ENCODE results near the gene GPR176.

GPR176 gene

DNA sequence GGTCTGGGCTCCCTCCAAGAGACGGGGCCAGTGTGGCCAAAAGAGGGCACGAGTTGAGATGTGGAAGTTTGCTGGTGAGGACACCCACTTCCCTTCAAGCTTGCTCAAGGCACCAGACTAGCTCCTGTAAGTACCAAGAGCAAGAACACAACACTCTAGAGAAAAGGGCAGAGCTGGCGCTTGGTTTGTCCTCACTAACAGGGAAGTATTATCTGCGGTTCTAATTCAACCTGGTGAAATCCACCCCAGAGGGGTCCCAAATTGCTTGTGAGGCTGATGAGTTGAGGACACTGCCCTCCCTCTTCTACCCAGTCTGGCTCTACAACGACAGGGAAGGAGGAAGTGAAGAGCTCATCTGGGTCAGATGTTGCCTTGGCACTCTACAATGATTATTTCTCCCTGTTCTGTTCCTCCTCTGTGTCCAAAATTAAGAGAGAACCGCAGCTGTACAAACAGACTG is 120.5 kb downstream of the GPR176 start:
- DNase-seq = no peak

DNA sequence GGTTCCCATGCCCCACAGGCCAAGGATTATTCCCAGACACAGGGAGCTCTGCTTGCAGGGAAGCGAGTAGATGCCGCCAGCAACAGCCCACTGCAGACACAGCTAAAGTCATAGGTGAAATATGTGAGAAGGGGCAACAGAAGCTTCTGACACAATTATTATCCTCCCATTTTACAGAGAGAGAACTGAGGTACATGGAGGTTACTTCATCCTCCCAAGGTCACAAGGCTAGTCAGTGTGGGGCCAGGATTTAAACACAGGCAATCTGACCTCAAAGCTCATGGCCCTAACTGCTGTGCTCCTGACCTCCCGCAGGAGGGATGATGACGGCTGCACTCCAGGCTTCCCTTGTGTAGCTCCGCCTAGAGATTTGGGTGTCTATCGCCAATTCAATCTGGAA is 121.7 kb downstream of the GPR176 start:
- no peak for DNase-seq

DNA sequence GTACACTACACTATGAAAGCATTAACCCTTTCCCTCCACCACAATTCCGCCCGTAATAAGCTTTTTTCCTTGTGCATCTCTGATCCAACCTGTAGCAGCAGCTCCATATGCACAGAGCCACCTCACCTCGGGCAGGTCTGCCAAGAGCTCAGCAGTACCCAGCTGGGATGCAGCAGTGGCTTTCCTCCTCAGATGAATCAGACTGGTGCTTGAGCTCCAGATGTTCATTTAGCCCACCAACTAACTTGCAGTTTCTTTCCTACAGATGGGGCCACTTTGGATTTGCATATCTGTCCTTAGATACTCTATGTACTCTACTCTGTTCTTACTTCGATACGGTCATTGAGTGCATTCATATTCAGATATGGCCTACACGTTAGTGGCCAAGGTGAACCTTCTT is 122.7 kb downstream of the GPR176 start:
- DNase-seq = no peak

DNA sequence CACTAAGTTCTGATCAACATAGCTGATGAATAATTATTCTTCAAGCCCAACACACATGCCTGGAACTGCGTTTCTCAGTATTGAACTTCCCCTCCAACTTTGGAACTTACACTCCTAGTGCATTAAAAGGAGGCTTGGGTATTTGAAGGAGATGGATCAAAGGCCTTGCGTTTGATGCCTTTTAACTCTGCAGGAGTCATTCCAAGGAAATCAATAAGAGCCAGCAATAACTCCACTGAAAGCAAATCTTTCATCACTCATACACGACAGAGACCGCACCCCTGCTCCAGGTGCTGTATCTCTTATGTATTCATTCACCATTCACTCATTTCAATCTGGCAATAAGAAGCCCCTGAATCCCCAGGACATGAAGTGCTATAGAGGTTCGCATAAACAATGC is 123.5 kb downstream of the GPR176 start:
- DNase-seq = no peak

DNA sequence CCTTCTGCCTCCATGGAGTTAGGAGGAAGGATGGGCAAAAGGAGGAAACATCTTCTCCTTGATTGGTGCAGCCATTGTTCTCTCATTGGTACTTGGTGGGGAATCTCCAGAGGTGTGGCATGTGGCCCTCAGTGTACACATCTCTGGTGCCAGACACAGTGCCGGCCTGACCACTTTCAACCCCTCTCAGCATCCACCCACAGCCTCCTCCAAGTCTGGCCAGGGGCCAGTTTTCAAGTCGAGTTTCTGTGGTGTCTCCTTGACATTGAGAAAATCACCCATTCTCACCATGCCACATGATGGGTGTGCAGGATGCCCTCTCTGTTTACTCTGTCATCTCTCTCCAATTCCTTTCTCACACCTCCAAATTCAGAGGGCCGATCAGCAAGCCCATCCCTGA is 124.6 kb downstream of the GPR176 start:
- no peak for DNase-seq

DNA sequence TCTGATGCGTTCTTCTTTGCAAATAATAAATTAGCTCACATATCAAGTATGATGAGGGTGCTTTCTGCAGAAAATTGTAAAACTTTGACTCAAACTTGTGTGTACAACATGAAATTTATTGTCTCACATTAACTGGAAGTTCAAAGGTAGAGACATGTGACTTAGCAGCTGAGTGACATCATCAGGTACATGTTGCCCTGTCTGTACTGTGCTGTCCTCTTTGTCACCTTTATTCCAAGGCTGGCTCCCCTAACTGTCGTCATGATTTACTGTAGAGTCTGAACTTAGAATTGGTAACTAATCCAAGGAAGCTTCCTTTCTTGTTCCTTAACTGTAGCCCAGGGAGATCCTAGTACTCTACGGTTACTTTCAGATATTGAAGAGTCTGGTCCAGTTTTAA is 125.1 kb downstream of the GPR176 start:
- DNase-seq = no peak

DNA sequence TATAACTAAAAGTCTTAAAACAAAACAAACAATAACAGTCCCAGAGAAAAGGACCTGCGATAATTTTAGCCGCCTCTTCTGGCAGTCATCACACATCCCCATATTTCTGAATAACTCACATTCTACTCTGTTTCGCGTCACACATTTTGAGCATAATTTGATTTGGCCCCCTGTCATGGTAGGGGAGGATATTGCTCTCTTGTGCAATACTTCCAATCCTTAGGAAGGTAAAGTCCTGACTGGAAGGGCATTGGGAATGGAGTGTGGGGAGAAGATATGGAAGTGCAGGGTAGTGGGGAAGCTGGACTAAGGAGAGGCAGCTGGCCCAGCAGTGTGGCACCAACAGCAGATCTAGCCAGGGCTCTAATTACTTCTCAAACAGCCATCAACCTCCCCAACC is 126.1 kb downstream of the GPR176 start:
- no peak for DNase-seq

DNA sequence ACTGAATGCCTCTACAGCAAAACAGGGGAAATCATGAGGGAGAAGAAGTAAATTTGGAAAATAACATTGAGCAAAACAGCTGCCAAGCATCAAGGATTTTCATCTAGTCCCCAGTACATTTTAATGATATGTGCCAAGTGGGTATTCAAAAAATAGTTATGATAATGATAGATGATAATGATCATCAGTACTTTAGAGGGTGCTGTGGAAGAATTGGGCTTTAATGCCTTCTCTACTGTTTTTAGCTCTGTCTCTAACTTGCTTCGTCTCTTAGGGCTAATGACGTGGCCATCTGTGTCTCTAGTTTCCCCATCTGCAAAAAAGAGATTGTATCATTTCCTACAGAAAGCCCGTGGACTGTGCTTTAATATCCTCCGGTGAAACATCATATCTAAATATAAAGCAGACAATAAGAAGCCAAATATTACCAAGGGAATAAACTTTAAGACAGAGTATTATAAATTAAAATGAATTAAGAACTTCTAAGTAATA is 127.2 kb downstream of the GPR176 start:
- DNase-seq = no peak

DNA sequence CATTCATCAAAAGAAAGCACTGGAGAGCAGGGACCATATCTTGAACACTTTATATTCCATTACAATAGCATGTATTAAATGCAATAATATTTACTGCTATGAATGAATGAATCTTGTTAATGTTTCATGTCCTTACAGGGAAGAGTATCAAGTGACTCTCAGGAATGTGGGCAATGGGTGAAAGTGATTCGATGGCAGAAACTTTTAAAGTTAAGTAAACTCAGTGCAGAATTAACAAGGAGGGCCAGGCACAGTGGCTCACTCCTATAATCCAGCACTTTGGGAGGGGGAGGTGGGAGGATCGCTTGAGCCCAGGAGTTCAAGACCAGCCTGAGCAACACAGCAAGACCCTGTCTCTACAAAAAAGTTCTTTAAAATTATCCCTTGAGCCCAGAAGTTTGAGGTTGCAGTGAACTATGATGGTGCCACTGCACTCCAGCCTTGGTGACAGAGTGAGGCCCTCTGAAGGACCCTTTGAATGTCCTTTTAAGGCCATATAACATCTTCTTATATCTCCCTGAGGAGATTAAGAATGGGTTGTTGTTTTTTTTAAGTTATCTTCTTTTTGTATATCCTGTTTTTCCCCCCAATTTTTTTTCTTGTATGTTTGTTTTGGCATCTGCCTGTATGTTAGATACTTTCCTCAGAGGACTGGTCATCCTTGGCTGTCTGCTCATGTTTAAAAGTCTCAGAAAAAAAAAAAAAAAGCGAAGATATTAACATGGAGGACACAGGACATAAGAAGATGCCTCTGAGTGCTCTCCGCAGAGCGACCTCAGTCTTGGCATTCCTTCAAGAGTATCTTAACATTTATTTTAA is 127.8 kb downstream of the GPR176 start:
- DNase-seq = no peak

DNA sequence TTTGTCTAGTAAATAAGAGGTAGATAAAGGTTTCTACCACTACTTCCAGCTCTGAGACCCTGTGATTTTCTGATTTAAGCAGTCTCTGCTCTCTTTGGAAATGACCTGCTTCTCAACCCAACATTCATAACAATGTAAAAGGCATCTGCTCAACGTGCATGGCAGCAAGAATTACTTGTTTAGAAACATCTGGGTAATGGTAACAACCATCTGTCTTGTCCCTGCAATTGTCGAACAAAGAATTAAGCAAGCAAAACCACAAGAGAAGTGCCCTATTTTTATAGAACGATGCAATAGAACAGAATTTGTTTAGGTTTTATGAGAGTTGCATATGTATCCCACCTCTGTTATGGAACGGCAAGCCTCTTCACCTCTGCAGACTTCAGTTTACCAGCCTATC is 130.3 kb downstream of the GPR176 start:
- no peak for DNase-seq

DNA sequence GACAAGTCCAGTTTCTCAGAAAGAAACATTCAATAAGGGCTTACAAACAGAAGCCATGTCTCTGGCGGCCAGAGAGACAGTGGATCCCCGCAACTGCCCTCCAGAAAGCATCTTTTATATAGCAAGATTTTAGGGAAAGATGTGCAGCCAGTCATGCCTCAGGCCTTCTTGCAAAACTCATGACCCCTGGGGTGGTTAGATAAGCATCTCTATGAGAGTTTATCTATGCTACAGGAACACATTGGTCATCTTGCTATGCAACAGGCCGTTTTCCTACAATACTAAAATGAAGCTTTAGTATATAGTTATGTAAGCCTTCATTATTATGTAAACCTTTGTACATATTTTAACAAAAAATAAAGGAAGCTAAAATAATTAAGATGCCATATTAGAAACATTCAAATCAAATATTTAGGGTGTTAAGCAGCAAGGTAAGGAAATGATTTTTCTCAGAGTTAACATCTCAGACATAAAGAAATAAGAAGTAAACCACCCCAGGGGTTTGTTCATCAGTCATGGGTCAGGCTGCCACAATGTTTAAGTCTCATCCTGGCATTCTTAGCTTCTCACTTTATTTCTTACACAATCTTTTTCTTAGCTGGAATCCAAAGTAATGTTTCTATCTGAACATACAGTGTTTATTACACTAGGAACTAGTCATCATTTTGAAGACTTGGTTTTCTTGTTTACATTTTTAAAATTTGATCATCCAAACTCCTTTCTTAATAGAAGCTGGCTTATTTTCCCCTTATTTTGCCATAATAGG is 131.1 kb downstream of the GPR176 start:
- DNase-seq = no peak

DNA sequence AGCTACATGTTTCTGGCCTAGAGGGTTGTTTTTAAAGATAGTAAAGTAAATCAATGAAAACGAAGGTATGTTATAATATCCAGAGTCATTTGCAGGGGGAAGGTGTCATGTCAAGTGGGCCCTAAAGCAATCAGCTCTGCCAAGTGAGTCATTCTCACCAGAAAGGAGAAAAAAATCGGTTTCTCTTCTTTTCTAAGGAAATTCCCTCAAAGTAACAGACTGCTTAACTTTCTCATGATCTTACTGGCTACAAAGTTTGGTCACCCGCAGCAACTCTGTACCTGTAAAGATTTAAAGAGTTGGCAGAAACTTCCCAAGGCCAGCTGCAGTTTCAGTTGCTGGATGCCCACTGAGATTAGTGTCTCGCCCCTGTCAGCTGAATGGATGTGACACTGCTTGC is 132.0 kb downstream of the GPR176 start:
- no peak for DNase-seq

DNA sequence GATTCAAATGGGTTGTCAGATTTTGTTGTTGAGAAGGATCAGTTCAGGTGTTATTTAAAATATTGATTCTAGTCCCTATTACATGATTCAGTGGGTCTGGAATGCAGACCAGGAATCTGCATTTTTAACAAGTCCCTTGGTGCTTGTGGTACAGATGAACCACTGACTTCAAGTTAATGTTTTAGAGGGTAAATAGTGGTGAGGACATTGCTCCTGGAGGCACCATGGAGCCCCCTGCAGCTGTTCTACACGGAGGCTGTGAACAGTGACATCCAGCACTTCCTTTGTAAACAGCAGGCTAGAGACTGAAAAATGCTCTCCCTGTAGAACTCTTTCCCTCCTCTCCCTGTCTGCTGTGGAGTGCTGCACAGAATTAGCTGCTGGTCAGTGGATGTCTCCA is 132.6 kb downstream of the GPR176 start:
- DNase-seq = no peak

DNA sequence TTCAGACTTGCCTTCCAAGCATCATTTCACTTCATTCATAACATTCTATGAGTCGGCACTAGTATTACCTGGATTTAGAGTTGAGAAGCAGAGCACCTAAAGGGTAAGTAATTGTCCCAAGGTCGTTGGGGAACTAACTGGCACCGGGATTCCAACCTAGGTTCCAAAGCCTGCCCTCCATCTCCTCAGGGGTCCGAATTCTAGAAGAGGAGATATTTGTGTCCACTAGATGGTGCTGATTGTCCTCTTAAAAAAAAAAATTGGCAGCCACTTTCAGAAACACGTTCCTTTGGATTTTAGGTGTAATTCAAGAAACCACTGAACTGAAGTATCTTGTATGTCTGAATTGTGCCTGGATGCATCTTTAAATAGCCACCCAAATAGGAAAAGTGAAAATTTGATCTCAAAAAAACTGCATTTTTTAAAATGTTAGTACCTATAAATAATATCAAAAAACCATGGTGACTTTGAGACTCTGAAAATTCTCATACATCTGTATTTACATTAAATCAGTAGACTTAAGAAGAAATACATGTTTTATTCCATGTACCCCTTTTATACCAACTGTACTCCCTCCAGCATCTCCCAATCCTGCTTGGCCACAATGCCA is 133.5 kb downstream of the GPR176 start:
- no peak for DNase-seq

DNA sequence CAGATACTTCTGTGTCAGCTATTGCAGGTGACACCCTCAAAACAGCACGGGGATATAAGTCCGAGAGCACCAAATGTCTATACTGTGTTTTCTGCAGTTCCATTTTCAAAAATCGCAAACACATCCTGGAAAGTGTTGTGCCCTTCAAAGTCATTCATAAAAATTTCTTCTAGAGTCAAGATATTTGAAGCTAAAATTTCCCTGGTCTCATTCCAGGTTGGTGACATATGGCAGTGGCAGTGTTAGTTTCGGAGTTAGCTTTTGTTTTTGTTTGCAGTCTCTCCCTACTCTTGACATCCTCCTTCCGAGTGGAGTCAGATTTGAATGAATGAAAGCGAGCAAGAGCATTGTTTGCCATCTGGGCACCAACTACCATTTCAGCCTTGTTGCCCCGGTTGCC is 134.2 kb downstream of the GPR176 start:
- DNase-seq = no peak

DNA sequence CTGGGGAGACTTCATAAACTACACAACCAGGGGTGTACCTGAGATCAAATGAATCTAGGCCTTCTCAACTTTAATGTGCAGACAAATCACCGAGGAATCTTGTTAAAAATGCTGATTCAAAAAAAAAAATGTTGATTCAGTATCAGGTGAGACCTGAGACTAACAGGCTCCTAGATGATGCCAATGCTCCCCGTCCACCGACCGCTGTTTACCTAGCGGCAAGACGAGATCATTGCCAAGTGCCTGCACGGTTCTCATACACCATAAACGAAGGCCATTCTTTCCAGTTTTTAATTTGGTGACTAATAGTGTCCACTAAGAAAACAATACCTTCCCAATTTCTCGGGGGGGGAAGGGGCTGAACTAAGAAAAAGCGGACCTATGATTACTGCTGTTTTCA is 134.9 kb downstream of the GPR176 start:
- DNase-seq = no peak

DNA sequence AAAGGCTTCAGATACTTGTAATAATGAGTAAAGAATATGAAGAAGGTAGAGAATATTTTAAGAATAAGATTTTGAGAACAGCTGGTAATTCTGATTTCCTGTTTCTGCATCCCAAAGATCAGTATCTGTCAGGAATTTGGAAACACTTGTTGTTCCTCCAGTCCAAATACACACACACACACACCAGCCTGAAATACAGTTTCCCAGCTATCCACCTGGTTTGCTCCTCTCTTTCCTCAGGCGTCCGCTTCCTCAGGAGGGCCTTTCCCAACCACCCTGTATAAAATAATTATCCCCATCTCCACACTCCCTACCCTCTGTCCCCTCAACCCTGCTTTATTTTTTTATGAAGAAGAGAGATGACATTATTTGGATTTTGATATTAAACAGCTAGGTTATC is 135.4 kb downstream of the GPR176 start:
- no peak for DNase-seq

DNA sequence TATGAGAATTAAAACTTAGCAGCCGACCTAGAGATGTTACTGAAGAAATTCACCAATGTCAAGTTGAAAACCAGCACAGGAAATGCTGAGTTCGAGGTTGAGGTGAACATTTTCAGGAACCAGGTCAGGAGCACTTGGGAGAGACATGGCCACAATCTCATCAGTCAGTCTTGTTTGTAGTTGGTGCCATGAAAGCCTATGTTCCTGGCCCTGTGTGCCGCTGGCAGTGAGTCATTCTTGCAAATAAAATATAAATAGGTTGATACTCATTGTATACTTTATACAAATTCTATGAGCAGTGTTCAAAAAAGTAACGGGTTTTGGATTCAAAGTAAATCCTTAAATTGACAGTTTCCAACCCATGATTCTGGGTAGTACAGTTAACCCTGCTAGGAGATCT is 135.9 kb downstream of the GPR176 start:
- no peak for DNase-seq

DNA sequence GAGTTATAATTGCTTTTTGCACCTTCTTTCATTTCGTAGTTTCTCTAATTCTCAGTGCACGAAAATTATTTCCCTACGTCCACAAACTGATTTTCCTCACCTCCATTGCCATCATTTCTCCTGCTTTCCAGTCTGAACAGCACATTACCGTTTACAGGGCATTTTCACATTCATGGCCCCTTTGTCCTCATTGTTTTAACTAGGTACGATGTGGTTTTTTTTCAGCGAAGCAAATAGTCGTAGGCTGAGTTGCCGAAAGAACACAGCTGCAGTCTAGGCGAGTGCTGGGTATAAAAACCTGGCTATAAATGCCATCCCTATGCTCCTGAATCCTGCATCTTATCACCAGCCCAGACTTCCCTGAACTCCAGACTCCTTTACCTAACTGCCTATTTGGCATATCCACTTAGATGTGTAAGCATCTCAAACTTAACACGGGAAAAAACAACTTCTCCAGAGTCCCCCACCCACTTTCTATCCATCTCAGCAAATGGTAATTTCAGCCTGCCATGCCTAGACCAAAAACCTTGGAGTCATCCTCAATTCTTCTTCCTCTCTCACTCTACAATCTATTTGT is 136.7 kb downstream of the GPR176 start:
- no peak for DNase-seq

DNA sequence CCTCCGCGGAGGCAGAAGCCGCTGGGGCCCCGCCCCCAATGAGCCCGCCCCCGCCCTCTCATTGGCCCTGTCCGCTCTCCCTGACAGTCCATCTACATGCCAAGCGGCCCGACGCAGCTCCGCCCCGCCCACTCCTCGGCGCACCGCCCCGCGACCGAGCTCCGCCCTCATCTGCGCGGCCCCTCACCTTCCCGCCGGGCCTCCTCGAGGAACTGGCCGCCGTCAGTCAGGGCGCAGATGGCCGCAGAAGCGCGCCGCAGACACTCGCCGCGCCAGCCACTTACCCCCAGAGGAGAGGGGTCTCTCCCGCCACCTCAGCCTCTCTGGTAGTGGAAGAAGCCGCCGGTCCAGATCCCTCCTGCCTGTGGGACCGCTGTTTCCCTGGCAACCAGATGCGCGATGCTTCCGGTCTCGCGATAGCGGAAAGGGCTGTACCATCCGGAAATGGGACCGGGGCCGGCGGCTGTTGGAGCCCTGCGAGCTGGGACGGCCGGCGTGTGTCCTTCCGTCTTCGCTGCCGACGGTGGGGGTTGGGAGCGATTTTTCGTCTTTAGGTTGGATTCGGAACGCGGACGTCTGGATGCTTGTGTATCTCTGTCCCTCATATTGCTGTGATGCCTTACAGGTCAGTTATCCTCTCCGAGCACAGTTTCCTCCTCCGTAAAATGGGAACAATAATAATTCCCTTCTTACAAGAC is 137.5 kb downstream of the GPR176 start, which contains the start of gene FSIP1:
Gene FSIP1, minus strand, starts transcription at position 401 of the 698 bp plus-strand sequence. CDS start 6,317 bp downstream, outside the sequence.
- peak; percentile 94 for DNase-seq

DNA sequence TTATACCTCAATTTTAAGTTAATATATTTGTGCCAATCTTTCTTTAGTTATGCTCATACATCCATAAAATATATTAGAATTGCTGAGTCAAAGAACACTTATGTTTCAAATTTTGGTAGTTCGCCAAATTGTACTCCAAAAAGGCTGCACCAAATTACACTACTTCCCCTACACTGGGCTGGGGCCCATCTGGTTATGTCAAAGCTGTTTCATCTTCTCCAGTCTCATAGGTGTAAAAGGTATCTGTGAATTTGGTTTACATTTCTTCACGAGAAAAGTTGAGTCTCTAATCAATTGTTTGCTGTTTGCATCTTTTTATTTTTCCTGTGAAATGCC is 138.1 kb downstream of the GPR176 start:
- DNase-seq = no peak

DNA sequence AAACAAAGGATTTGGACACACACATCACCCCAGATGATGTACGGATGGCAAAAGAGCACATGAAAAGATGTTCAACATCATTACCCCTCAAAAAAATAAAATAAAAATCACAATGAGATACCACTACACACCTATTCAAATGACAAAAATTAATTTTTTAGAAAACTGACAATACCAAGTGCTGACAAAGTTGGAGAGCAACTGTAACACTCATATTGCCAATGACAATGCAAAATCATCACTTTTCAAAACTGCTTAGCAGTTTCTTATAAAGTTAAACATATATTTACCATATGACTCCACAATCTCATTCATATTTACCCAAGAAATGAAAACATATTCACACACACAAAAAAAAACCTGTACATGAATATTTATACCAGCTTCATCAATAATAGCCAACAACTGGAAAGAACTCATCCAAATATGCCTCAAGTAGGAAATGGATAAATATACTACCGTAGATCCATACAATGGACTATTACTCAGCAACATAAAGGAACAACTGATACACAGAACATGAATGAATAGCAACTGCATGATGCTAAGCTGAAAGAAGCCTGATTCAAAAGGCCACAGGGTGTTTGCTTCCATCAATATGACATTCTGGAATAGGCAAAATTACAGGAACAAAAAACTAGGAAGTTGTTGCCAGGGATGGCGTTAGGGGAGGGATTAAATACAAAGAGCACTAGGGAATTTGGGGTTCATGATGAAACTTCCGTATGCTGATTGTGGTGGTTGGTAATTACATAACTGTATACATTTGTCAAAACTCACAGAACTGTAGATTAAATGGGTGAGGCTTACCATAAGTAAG is 138.7 kb downstream of the GPR176 start:
- DNase-seq = no peak

All from stimulated activated naive CD4-positive, alpha-beta T cell treated with Interleukin-2 at 50 U/mL for 16 hours (primary cell).